Hepatocyte (in vitro differentiated cells): ENCODE data around the gene PARK7. TPM values are rescaled to one million over a fixed set of nuclear protein-coding genes. Genes with fewer than 3 reads are reported as not detected.

ENCODE experiments used
- DNase-seq: peaks from one replicate; pipeline ENCODE4 v3.0.0-alpha.2; 2016; ENCODE audit warnings: low spot score
- H2AFZ ChIP-seq: fragments of 200-600 bp; sonication (generic); 2 replicates; pipeline ENCODE4 v1.6.0; 2016; ENCODE audit warnings: antibody characterized with exemption, mild to moderate bottlenecking
- H3K27ac ChIP-seq: fragments of 200-600 bp; sonication (generic); 2 replicates; pipeline ENCODE4 v1.5.1; 2016; ENCODE audit warnings: mild to moderate bottlenecking
- H3K27me3 ChIP-seq: fragments of 200-600 bp; sonication (generic); 2 replicates; pipeline ENCODE4 v1.6.1; 2016
- H3K36me3 ChIP-seq: fragments of 200-600 bp; sonication (generic); replicated peaks from 2 replicates; pipeline ENCODE4 v1.5.1; 2016; ENCODE audit warnings: low read depth; ENCODE audit not compliant: insufficient read depth
- H3K4me1 ChIP-seq: fragments of 200-600 bp; sonication (generic); 2 replicates; pipeline ENCODE4 v1.5.1; 2016; ENCODE audit warnings: mild to moderate bottlenecking, moderate library complexity; ENCODE audit not compliant: insufficient read depth
- H3K4me2 ChIP-seq: fragments of 200-600 bp; sonication (generic); 2 replicates; pipeline ENCODE4 v1.6.0; 2016
- H3K4me3 ChIP-seq: fragments of 200-600 bp; sonication (generic); 2 replicates; pipeline ENCODE4 v1.5.1; 2016; ENCODE audit warnings: mild to moderate bottlenecking
- H3K79me2 ChIP-seq: fragments of 200-600 bp; sonication (generic); 2 replicates; pipeline ENCODE4 v1.6.0; 2017; ENCODE audit warnings: mild to moderate bottlenecking
- H3K9me2 ChIP-seq: fragments of 200-600 bp; sonication (generic); replicated peaks from 2 replicates; pipeline ENCODE4 v1.6.0; 2017; ENCODE audit warnings: mild to moderate bottlenecking; ENCODE audit not compliant: insufficient read depth
- H3K9me3 ChIP-seq: fragments of 200-600 bp; sonication (generic); 2 replicates; pipeline ENCODE4 v1.5.1; 2016; ENCODE audit warnings: low read depth, mild to moderate bottlenecking
- H4K20me1 ChIP-seq: fragments of 200-600 bp; sonication (generic); 2 replicates; pipeline ENCODE4 v1.6.0; 2016; ENCODE audit warnings: mild to moderate bottlenecking; ENCODE audit not compliant: insufficient read depth, poor library complexity, severe bottlenecking
- EZH2 ChIP-seq: fragments of 200-600 bp; sonication (generic); IDR thresholded peaks from 2 replicates; pipeline ENCODE4 v1.6.1; 2016; ENCODE audit warnings: antibody characterized with exemption, mild to moderate bottlenecking, borderline replicate concordance
- EZH2phosphoT487 ChIP-seq: fragments of 200-600 bp; sonication (generic); IDR thresholded peaks from one replicate; pipeline ENCODE4 v1.6.1; 2018; ENCODE audit warnings: antibody characterized with exemption, mild to moderate bottlenecking, low read depth, moderate library complexity; ENCODE audit not compliant: unreplicated experiment, severe bottlenecking
- WGBS: methylation state at CpG from one replicate; pipeline ENCODE4 v1.1.6; 2016; ENCODE audit warnings: low lambda C conversion rate; ENCODE audit errors: missing lambda C conversion rate; 5-methylcytosine and 5-hydroxymethylcytosine counted together
- polyA plus RNA-seq: library from polyadenylated mRNA; unstranded; fragments of >200 nt; fragmentation: Nextera tagmentation; extraction: Ambion mirVana; gene quantifications from 2 replicates; pipeline ENCODE4 v1.2.1, GENCODE V29; 2016
- total RNA-seq: library from RNA; depleted of rRNA; stranded (reverse); fragments of >200 nt; gene quantifications from 2 replicates; pipeline ENCODE4 v1.2.3, GENCODE V29; 2014
- TF ChIP-seq, protein P1 (sequence below): fragments of 200-600 bp; sonication (generic); IDR thresholded peaks from 2 replicates; pipeline ENCODE4 v1.5.1; 2016; ENCODE audit warnings: antibody characterized with exemption, mild to moderate bottlenecking; ENCODE audit not compliant: poor library complexity

The PARK7 gene
- total and polyA plus RNA-seq, 2 experiments from 2014 or later = 166 to 395 TPM

DNA sequence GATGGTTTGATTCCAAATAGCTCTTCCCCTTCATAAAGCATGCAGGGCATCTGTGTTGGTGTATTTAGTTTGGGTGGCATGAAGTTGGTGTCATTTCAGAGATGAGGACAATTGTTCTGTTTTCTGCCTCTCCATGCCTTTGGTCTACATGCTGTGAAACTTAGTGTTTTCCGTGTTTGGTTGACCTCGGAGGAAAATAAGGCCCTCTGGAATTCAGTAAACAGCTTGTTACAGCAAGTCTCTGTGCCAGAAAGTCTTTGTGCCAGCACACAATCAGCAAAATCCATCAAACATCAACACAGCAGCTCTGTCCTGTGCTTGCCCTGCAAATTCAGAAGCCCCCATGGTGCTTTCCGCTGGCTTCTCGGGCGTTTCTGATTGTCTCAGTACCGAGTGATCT, 9.5 kb downstream of the PARK7 start:
- Histone ChIP-seq H3K79me2 (peaks cover 34% of the 10 kb centered on the region), H4K20me1 (peaks cover 9% of the 10 kb centered on the region), H3K9me3 (no peaks in the 10 kb centered on the region), H3K9me2 (no peaks in the 10 kb centered on the region), H3K4me3 (no peak overlapping the region), H3K4me2 (no peak overlapping the region), H2AFZ (no peak overlapping the region), H3K36me3 (no peaks in the 10 kb centered on the region), H3K4me1 (no peaks in the 10 kb centered on the region), H3K27me3 (no peaks in the 10 kb centered on the region), H3K27ac (no peak overlapping the region)
- TF ChIP-seq EZH2 = no peak
- TF ChIP-seq, protein P1, sequence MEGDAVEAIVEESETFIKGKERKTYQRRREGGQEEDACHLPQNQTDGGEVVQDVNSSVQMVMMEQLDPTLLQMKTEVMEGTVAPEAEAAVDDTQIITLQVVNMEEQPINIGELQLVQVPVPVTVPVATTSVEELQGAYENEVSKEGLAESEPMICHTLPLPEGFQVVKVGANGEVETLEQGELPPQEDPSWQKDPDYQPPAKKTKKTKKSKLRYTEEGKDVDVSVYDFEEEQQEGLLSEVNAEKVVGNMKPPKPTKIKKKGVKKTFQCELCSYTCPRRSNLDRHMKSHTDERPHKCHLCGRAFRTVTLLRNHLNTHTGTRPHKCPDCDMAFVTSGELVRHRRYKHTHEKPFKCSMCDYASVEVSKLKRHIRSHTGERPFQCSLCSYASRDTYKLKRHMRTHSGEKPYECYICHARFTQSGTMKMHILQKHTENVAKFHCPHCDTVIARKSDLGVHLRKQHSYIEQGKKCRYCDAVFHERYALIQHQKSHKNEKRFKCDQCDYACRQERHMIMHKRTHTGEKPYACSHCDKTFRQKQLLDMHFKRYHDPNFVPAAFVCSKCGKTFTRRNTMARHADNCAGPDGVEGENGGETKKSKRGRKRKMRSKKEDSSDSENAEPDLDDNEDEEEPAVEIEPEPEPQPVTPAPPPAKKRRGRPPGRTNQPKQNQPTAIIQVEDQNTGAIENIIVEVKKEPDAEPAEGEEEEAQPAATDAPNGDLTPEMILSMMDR = no peak
- TF ChIP-seq EZH2phosphoT487 = no peak
- WGBS = 97% methylated on average over 6 of the region's 6 CpGs
- DNase-seq = no peak

- Histone ChIP-seq H3K9me3 (no peaks in the 10 kb centered on the region), H2AFZ (no peak overlapping the region), H3K4me1 (no peaks in the 10 kb centered on the region), H3K36me3 (no peaks in the 10 kb centered on the region), H3K79me2 (peaks cover 24% of the 10 kb centered on the region), H3K27me3 (no peaks in the 10 kb centered on the region), H3K4me3 (no peak overlapping the region), H3K4me2 (no peak overlapping the region), H4K20me1 (peaks cover 9% of the 10 kb centered on the region), H3K9me2 (no peaks in the 10 kb centered on the region), H3K27ac (no peak overlapping the region)
- 93% methylated on average over 5 of the region's 5 CpGs for WGBS
- DNase-seq = no peak
- no peak for TF ChIP-seq EZH2phosphoT487
- TF ChIP-seq EZH2 = no peak
- TF ChIP-seq, protein P1 = no peak
Observed at GRCh38 chr1:7972285-7972684, 10.8 kb downstream of the PARK7 start.

- Histone ChIP-seq H3K9me2 (no peaks in the 10 kb centered on the region), H2AFZ (no peak overlapping the region), H3K4me1 (no peaks in the 10 kb centered on the region), H4K20me1 (peaks cover 5% of the 10 kb centered on the region), H3K79me2 (peaks cover 17% of the 10 kb centered on the region), H3K9me3 (no peaks in the 10 kb centered on the region), H3K4me3 (no peak overlapping the region), H3K27ac (no peak overlapping the region), H3K36me3 (no peaks in the 10 kb centered on the region), H3K4me2 (no peak overlapping the region), H3K27me3 (no peaks in the 10 kb centered on the region)
- TF ChIP-seq, protein P1 = no peak
- TF ChIP-seq EZH2phosphoT487 (no peak), EZH2 (no peak)
- 98% methylated on average over 2 of the region's 2 CpGs for WGBS
- DNase-seq = no peak
Observed at GRCh38 chr1:7973086-7973485, 11.6 kb downstream of the PARK7 start.
